Fibroblast of lung (primary cell): Measurements from ENCODE around the gene CFAP221. TPM values are rescaled to one million over a fixed set of nuclear protein-coding genes. Genes with fewer than 3 reads are reported as not detected.

Experiments
- DNase-seq, 2 donors: peaks; one replicate each; pipeline versions ENCODE4 v3.0.0 to v3.0.0-alpha.2; 2010; ENCODE audit warnings: low read depth in 2 of 2
- H2AFZ ChIP-seq: 2 replicates; pipeline ENCODE4 v1.5.1; 2012; ENCODE audit warnings: low read length, control low read depth, inconsistent platforms
- H3K27ac ChIP-seq: 2 replicates; pipeline ENCODE4 v1.5.1; 2011; ENCODE audit warnings: low read length, control low read depth; ENCODE audit not compliant: insufficient read depth
- H3K27me3 ChIP-seq: 2 replicates; pipeline ENCODE4 v1.5.1; 2011; ENCODE audit warnings: mild to moderate bottlenecking, low read length; ENCODE audit not compliant: control insufficient read depth, insufficient read depth
- H3K36me3 ChIP-seq: 2 replicates; pipeline ENCODE4 v1.5.1; 2011; ENCODE audit warnings: low read length; ENCODE audit not compliant: control insufficient read depth, insufficient read depth
- H3K4me1 ChIP-seq: 2 replicates; pipeline ENCODE4 v1.5.1; 2011; ENCODE audit warnings: low read length; ENCODE audit not compliant: control insufficient read depth, insufficient read depth; ENCODE audit errors: extremely low read depth
- H3K4me2 ChIP-seq: 2 replicates; pipeline ENCODE4 v1.5.1; 2011; ENCODE audit warnings: low read length, control low read depth; ENCODE audit not compliant: insufficient read depth; ENCODE audit errors: extremely low read depth
- H3K4me3 ChIP-seq, 4 experiments: fragments of 200-600 bp in 1 of 4; sonication (generic) in 1 of 4; replicated peaks in 1 of 4; 2 replicates each; pipeline ENCODE4 v1.5.1; 2011 to 2016; ENCODE audit warnings: low read length in 4 of 4, low read depth in 3 of 4, mild to moderate bottlenecking in 3 of 4, control low read depth in 2 of 4, inconsistent platforms in 1 of 4, mixed read lengths in 1 of 4; ENCODE audit not compliant: insufficient read depth in 1 of 4; ENCODE audit errors: control extremely low read depth in 1 of 4
- H3K79me2 ChIP-seq: 2 replicates; pipeline ENCODE4 v1.5.1; 2012; ENCODE audit warnings: mild to moderate bottlenecking, low read length, inconsistent platforms; ENCODE audit not compliant: control insufficient read depth, insufficient read depth
- H3K9ac ChIP-seq: 2 replicates; pipeline ENCODE4 v1.5.1; 2011; ENCODE audit warnings: mild to moderate bottlenecking, low read length, control low read depth; ENCODE audit not compliant: insufficient read depth
- H3K9me3 ChIP-seq: 2 replicates; pipeline ENCODE4 v1.5.1; 2012; ENCODE audit warnings: low read depth, low read length; ENCODE audit not compliant: control insufficient read depth, insufficient read depth
- H4K20me1 ChIP-seq: 2 replicates; pipeline ENCODE4 v1.5.1; 2011; ENCODE audit warnings: low read length; ENCODE audit not compliant: control insufficient read depth, insufficient read depth; ENCODE audit errors: extremely low read depth
- EZH2 ChIP-seq: IDR thresholded peaks from 2 replicates; pipeline ENCODE4 v1.5.1; 2012; ENCODE audit warnings: low read length, control low read depth, mild to moderate bottlenecking; ENCODE audit errors: missing control alignments
- polyA plus RNA-seq, 2 donors: library from polyadenylated mRNA; depleted of rRNA in 1 of 2; stranded (reverse) in 1 of 2; unstranded in 1 of 2; fragments of >200 nt; gene quantifications; 2 replicates each; pipeline ENCODE4 v1.2.1, GENCODE V29; 2011 to 2012; ENCODE audit warnings: missing spikeins in 1 of 2
- total RNA-seq: library from RNA; depleted of rRNA; stranded (reverse); fragments of >200 nt; gene quantifications from 2 replicates; pipeline ENCODE4 v1.2.1, GENCODE V29; 2014
- TF ChIP-seq, protein P1 (sequence below), 2 donors: IDR thresholded peaks in 1 of 2; conservative IDR thresholded peaks in 1 of 2; 1 replicate in 1 of 2; 2 replicates in 1 of 2; pipeline ENCODE4 v1.5.1; 2011 to 2012; ENCODE audit warnings: low read length in 2 of 2, control low read depth in 1 of 2, inconsistent platforms in 1 of 2, low read depth in 1 of 2, mild to moderate bottlenecking in 1 of 2

CFAP221 gene
- total and polyA plus RNA-seq, 2 donors (not counting 1 experiment from before 2014, with no cell fraction given) = 0.07 TPM; not detected in 1

DNA sequence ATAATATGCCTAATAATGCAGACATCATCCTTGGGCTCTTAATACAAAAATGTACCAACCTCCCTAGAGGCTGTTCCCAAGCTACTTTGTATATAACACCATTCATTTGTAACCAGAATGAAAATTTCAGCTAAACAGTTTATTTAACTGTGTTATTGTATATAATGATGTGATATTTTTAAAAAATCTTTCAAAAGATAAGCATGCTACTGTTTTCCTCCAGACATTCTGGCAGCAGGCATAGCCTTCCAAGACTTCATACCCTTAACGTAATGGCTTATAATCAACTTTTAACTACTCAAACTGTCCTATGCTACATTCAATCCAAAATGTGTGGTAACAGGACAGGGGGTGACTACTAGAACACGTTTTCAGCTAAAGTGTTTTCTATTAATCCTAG, 21.2 kb downstream of the CFAP221 start:
- Histone ChIP-seq H3K4me3 (no peak overlapping the region), H3K9me3 (no peaks in the 10 kb centered on the region)

DNA sequence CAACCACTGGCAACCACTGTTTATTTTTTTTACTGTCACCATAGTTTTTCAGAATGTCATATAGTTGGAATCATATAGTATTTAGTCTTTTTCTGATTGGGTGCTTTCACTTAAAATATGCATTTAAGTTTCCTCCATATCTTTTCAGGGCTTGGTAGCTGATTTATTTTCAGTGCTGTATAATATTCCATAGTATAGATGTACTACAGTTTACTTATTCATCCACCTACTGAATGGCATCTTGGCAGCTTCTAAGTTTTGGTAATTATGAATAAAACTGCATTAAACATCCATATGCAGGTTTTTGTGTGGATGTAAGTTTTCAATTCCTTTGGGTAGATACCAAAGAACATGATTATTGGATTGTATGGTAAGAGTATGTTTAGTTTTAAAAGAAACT, 23.0 kb downstream of the CFAP221 start:
- no peak overlapping the region for H2AFZ ChIP-seq
- no peak for TF ChIP-seq EZH2
- TF ChIP-seq, protein P1, sequence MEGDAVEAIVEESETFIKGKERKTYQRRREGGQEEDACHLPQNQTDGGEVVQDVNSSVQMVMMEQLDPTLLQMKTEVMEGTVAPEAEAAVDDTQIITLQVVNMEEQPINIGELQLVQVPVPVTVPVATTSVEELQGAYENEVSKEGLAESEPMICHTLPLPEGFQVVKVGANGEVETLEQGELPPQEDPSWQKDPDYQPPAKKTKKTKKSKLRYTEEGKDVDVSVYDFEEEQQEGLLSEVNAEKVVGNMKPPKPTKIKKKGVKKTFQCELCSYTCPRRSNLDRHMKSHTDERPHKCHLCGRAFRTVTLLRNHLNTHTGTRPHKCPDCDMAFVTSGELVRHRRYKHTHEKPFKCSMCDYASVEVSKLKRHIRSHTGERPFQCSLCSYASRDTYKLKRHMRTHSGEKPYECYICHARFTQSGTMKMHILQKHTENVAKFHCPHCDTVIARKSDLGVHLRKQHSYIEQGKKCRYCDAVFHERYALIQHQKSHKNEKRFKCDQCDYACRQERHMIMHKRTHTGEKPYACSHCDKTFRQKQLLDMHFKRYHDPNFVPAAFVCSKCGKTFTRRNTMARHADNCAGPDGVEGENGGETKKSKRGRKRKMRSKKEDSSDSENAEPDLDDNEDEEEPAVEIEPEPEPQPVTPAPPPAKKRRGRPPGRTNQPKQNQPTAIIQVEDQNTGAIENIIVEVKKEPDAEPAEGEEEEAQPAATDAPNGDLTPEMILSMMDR (conservative IDR thresholded peaks at IDR 0.05 in 1 of 2, IDR thresholded peaks at IDR 0.05 in 1 of 2; ENCODE audit: low read depth in 1 of 2, low read length in 2 of 2) = no peak
- H3K27me3 ChIP-seq = no peaks in the 10 kb centered on the region
- no peak overlapping the region for H3K9ac ChIP-seq
- DNase-seq = no peak
- no peaks in the 10 kb centered on the region for H4K20me1 ChIP-seq
- H3K4me1 ChIP-seq = no peaks in the 10 kb centered on the region
- no peak overlapping the region for H3K4me3 ChIP-seq
- no peaks in the 10 kb centered on the region for H3K9me3 ChIP-seq
- H3K79me2 ChIP-seq = no peaks in the 10 kb centered on the region
- H3K4me2 ChIP-seq = no peak overlapping the region
- H3K36me3 ChIP-seq = no peaks in the 10 kb centered on the region
- H3K27ac ChIP-seq = no peak overlapping the region

More for the DNA sequence above, 21.2 kb downstream of the CFAP221 start:
- Histone ChIP-seq H4K20me1 (no peaks in the 10 kb centered on the region), H3K4me1 (no peaks in the 10 kb centered on the region), H3K36me3 (no peaks in the 10 kb centered on the region), H2AFZ (no peak overlapping the region), H3K27me3 (no peaks in the 10 kb centered on the region), H3K79me2 (no peaks in the 10 kb centered on the region), H3K9ac (no peak overlapping the region), H3K27ac (no peak overlapping the region), H3K4me2 (no peak overlapping the region)
- no peak for DNase-seq
- TF ChIP-seq EZH2 = no peak
- TF ChIP-seq, protein P1 (conservative IDR thresholded peaks at IDR 0.05 in 1 of 2, IDR thresholded peaks at IDR 0.05 in 1 of 2; ENCODE audit: low read depth in 1 of 2, low read length in 2 of 2) = no peak

DNA sequence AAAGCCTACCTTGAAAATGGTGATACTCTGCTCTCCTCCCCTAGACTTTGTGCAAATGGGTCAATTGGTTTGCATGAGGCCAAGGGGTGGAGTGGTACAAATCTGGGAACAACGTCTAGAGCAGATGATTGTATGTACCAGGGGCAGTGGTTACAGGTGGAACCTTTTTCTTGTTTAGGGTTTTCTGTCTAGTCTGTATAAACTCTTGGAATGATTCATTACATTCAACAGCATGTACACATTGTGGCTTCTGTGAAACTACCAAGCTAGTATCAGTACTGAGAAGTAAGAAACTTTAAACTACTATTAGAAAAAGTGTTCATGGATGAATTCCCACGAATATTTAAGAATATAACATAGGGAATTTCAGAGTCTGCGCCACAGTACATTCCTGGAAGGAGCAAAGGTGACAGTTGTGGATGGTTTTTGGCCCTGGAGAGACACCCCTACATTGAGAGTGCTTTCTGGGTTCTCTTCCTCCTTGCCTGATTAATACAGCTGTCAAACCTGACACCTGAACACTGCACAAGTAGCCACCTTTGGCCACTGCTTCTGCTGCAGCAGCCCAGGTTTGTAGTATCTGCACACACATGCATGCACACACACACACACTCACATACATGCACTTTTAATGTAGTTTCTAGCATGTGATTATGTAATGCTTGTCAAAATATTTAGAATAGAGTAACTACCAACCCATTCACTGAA, 30.0 kb downstream of the CFAP221 start:
- no peak overlapping the region for H3K9ac ChIP-seq
- no peak overlapping the region for H3K27ac ChIP-seq
- H3K9me3 ChIP-seq = no peaks in the 10 kb centered on the region
- H2AFZ ChIP-seq = no peak overlapping the region
- TF ChIP-seq EZH2 = no peak
- TF ChIP-seq, protein P1 (conservative IDR thresholded peaks at IDR 0.05 in 1 of 2, IDR thresholded peaks at IDR 0.05 in 1 of 2; ENCODE audit: low read depth in 1 of 2, low read length in 2 of 2) = no peak
- no peaks in the 10 kb centered on the region for H3K4me1 ChIP-seq
- no peaks in the 10 kb centered on the region for H4K20me1 ChIP-seq
- no peaks in the 10 kb centered on the region for H3K27me3 ChIP-seq
- DNase-seq = no peak
- no peak overlapping the region for H3K4me2 ChIP-seq
- no peaks in the 10 kb centered on the region for H3K36me3 ChIP-seq
- H3K79me2 ChIP-seq = no peaks in the 10 kb centered on the region
- H3K4me3 ChIP-seq = no peak overlapping the region
